A673 (cell line): ENCODE results near the gene SEPHS2. TPM values are rescaled to one million over a fixed set of nuclear protein-coding genes. Genes with fewer than 3 reads are reported as not detected.

Experiments
- BruUV-seq: library from RNA; stranded (reverse); fragments of 400-500 nt; replicated peaks from 2 replicates; lab custom pipeline; 2021; lab: Mats Ljungman, UMichigan
- CTCF ChIA-PET: fragments of 300-600 bp; sonication (Branson Sonifier 250); formaldehyde crosslinking; loops from one replicate; lab custom pipeline; 2022; ENCODE audit warnings: antibody characterized with exemption; lab: Charles Lee
- POLR2A ChIA-PET: fragments of 300-600 bp; sonication (Branson Sonifier 250); formaldehyde crosslinking; loops from one replicate; lab custom pipeline; 2022; ENCODE audit warnings: antibody characterized with exemption; ENCODE audit not compliant: low non-redundant PET; lab: Charles Lee
- DNase-seq: peaks from one replicate; pipeline ENCODE4 v3.0.0-alpha.2; 2015; ENCODE audit warnings: low spot score
- H3K27ac ChIP-seq: fragments of 200-600 bp; sonication (generic); 2 replicates; pipeline ENCODE4 v1.5.1; 2016; ENCODE audit warnings: mixed run types, low read depth, mild to moderate bottlenecking, mixed read lengths, antibody characterized with exemption, low read length; ENCODE audit not compliant: poor library complexity, severe bottlenecking
- H3K27me3 ChIP-seq: fragments of 200-600 bp; sonication (generic); replicated peaks from 2 replicates; pipeline ENCODE4 v1.6.1; 2017; ENCODE audit warnings: mixed run types, low read depth, mild to moderate bottlenecking, mixed read lengths, antibody characterized with exemption, low read length; ENCODE audit not compliant: insufficient read depth, poor library complexity
- H3K36me3 ChIP-seq: fragments of 200-600 bp; sonication (generic); 2 replicates; pipeline ENCODE4 v1.6.1; 2016; ENCODE audit warnings: mixed run types, mild to moderate bottlenecking, mixed read lengths, antibody characterized with exemption, low read length; ENCODE audit not compliant: insufficient read depth, poor library complexity, severe bottlenecking
- H3K4me1 ChIP-seq: fragments of 200-600 bp; sonication (generic); 2 replicates; pipeline ENCODE4 v1.6.1; 2017; ENCODE audit warnings: mixed run types, mild to moderate bottlenecking, mixed read lengths, antibody characterized with exemption, low read length; ENCODE audit not compliant: insufficient read depth, poor library complexity, severe bottlenecking
- H3K4me3 ChIP-seq: fragments of 200-600 bp; sonication (generic); 2 replicates; pipeline ENCODE4 v1.5.1; 2016; ENCODE audit warnings: low read depth, mixed run types, mild to moderate bottlenecking, mixed read lengths, low read length; ENCODE audit not compliant: poor library complexity, severe bottlenecking
- H3K9me3 ChIP-seq: fragments of 200-600 bp; sonication (generic); 2 replicates; pipeline ENCODE4 v1.6.1; 2016; ENCODE audit warnings: mixed run types, low read depth, mild to moderate bottlenecking, mixed read lengths, antibody characterized with exemption, low read length; ENCODE audit not compliant: poor library complexity, severe bottlenecking
- CTCF ChIP-seq: fragments of 300-800, 200-600 bp; sonication (generic); conservative IDR thresholded peaks from 2 replicates; pipeline ENCODE4 v1.5.1; 2017; ENCODE audit warnings: low read depth, mild to moderate bottlenecking, antibody characterized with exemption, low read length, moderate library complexity, mixed read lengths
- EZH2 ChIP-seq: fragments of 200-600 bp; sonication (generic); IDR thresholded peaks from 2 replicates; pipeline ENCODE4 v1.6.1; 2017; ENCODE audit warnings: borderline replicate concordance, low read depth, mild to moderate bottlenecking, mixed read lengths, antibody characterized with exemption, low read length; ENCODE audit not compliant: poor library complexity, severe bottlenecking
- intact Hi-C: fragments of 100-400 bp; cut with micrococcal nuclease; formaldehyde crosslinking; loops from one replicate; pipeline ENCODE4 v1.10.0; 2022; ENCODE audit not compliant: unreplicated experiment
- total RNA-seq: library from RNA; stranded (reverse); gene quantifications from 2 replicates; pipeline ENCODE4 v1.2.3, GENCODE V29; 2021

SEPHS2 gene
- total RNA-seq, 1 experiment from 2014 or later = 54.2 TPM

GRCh38 chr16:30458561-30459394 is 13.1 kb upstream of the SEPHS2 start:
- ChIA-PET CTCF (no interaction called here), POLR2A (no interaction called here)
- Histone ChIP-seq H3K4me1 (no peaks in the 10 kb centered on the region), H3K27ac (no peak overlapping the region), H3K27me3 (no peaks in the 10 kb centered on the region), H3K36me3 (no peaks in the 10 kb centered on the region), H3K9me3 (no peaks in the 10 kb centered on the region), H3K4me3 (no peak overlapping the region)
- DNase-seq = no peak
- intact Hi-C loops = no loop called here
- BruUV-seq = no TSS peak
- no peak for TF ChIP-seq EZH2
- no peak for TF ChIP-seq CTCF

GRCh38 chr16:30457743-30458560 is 12.3 kb upstream of the SEPHS2 start:
- TF ChIP-seq EZH2 (no peak), CTCF (no peak)
- ChIA-PET POLR2A (no interaction called here), CTCF (no interaction called here)
- Histone ChIP-seq H3K4me3 (no peak overlapping the region), H3K4me1 (no peaks in the 10 kb centered on the region), H3K27ac (no peak overlapping the region), H3K9me3 (no peaks in the 10 kb centered on the region), H3K36me3 (no peaks in the 10 kb centered on the region), H3K27me3 (no peaks in the 10 kb centered on the region)
- BruUV-seq = no TSS peak
- intact Hi-C loops = no loop called here
- DNase-seq = no peak

- POLR2A ChIA-PET = no interaction called here
Measured at GRCh38 chr16:30457256-30457655, 11.6 kb upstream of the SEPHS2 start.

More at GRCh38 chr16:30457256-30457655, 11.6 kb upstream of the SEPHS2 start:
- CTCF ChIA-PET = no interaction called here
- H3K9me3 ChIP-seq = no peaks in the 10 kb centered on the region
- no TSS peak for BruUV-seq
- no peak overlapping the region for H3K4me3 ChIP-seq
- TF ChIP-seq EZH2 (no peak), CTCF (no peak)
- H3K27me3 ChIP-seq = no peaks in the 10 kb centered on the region
- no peaks in the 10 kb centered on the region for H3K4me1 ChIP-seq
- intact Hi-C loops = no loop called here
- no peak overlapping the region for H3K27ac ChIP-seq
- DNase-seq = no peak
- no peaks in the 10 kb centered on the region for H3K36me3 ChIP-seq
